GM23338 (cell line): ENCODE results near the gene HSD11B1L. TPM values are rescaled to one million over a fixed set of nuclear protein-coding genes. Genes with fewer than 3 reads are reported as not detected.

Source experiments
- ATAC-seq: fragments of 200-7000 bp; cut with Tn5 transposase; 3 replicates; pipeline ENCODE4 v1.9.1; 2020
- DNase-seq: peaks from one replicate; pipeline ENCODE4 v3.0.0-alpha.2; 2015; ENCODE audit warnings: low spot score
- H2AFZ ChIP-seq: fragments of 200-600 bp; sonication (generic); 2 replicates; pipeline ENCODE4 v1.8.0; 2016; ENCODE audit warnings: antibody characterized with exemption, mild to moderate bottlenecking, moderate library complexity
- H3F3A ChIP-seq: fragments of 200-600 bp; sonication (generic); replicated peaks from 2 replicates; pipeline ENCODE4 v1.8.0; 2017; ENCODE audit warnings: antibody characterized with exemption, mixed run types, low read depth
- H3K27ac ChIP-seq: fragments of 200-600 bp; sonication (generic); 2 replicates; pipeline ENCODE4 v1.6.1; 2016; ENCODE audit warnings: low read depth
- H3K27me3 ChIP-seq: fragments of 200-600 bp; sonication (generic); 2 replicates; pipeline ENCODE4 v1.8.0; 2016; ENCODE audit warnings: mild to moderate bottlenecking, mixed run types, moderate library complexity; ENCODE audit not compliant: insufficient read depth
- H3K36me3 ChIP-seq: fragments of 200-600 bp; sonication (generic); 2 replicates; pipeline ENCODE4 v1.8.0; 2016; ENCODE audit warnings: mild to moderate bottlenecking; ENCODE audit not compliant: insufficient read depth
- H3K4me1 ChIP-seq: fragments of 200-600 bp; sonication (generic); 2 replicates; pipeline ENCODE4 v1.8.0; 2016; ENCODE audit warnings: mild to moderate bottlenecking, moderate library complexity; ENCODE audit not compliant: insufficient read depth
- H3K4me2 ChIP-seq: fragments of 200-600 bp; sonication (generic); 2 replicates; pipeline ENCODE4 v1.7.1; 2017; ENCODE audit warnings: mixed run types
- H3K4me3 ChIP-seq: fragments of 200-600 bp; sonication (generic); 2 replicates; pipeline ENCODE4 v1.6.1; 2016; ENCODE audit warnings: mixed run types
- H3K79me2 ChIP-seq: fragments of 200-600 bp; sonication (generic); replicated peaks from 2 replicates; pipeline ENCODE4 v1.8.0; 2017; ENCODE audit warnings: mild to moderate bottlenecking; ENCODE audit not compliant: insufficient read depth
- H3K9me2 ChIP-seq: fragments of 200-600 bp; sonication (generic); 2 replicates; pipeline ENCODE4 v1.8.0; 2017; ENCODE audit not compliant: insufficient read depth
- H4K20me1 ChIP-seq: fragments of 200-600 bp; sonication (generic); replicated peaks from 2 replicates; pipeline ENCODE4 v1.8.0; 2017; ENCODE audit warnings: mild to moderate bottlenecking; ENCODE audit not compliant: insufficient read depth
- H3K27ac Mint-ChIP-seq: 2 replicates; pipeline ENCODE4 v1.8.0; 2020; ENCODE audit warnings: inconsistent platforms, mild to moderate bottlenecking, moderate library complexity, mixed read lengths
- H3K27me3 Mint-ChIP-seq: 3 replicates; pipeline ENCODE4 v1.8.0; 2022; ENCODE audit warnings: low read depth, mild to moderate bottlenecking, moderate library complexity, mixed read lengths, inconsistent platforms; ENCODE audit not compliant: insufficient read depth, poor library complexity
- H3K36me3 Mint-ChIP-seq: 3 replicates; pipeline ENCODE4 v1.8.0; 2021; ENCODE audit warnings: low read depth, mild to moderate bottlenecking, inconsistent platforms, moderate library complexity, mixed read lengths
- H3K4me1 Mint-ChIP-seq: 3 replicates; pipeline ENCODE4 v1.8.0; 2020; ENCODE audit warnings: mild to moderate bottlenecking, inconsistent platforms, mixed read lengths
- H3K4me3 Mint-ChIP-seq: 3 replicates; pipeline ENCODE4 v1.8.0; 2021; ENCODE audit warnings: moderate library complexity, mild to moderate bottlenecking, inconsistent platforms, mixed read lengths
- H3K9me3 Mint-ChIP-seq: 3 replicates; pipeline ENCODE4 v1.8.0; 2020; ENCODE audit warnings: moderate library complexity, mild to moderate bottlenecking, inconsistent platforms, mixed read lengths
- CREB1 ChIP-seq: fragments of 250-450 bp; sonication (Bioruptor Pico); IDR thresholded peaks from 2 replicates; pipeline ENCODE4 v1.5.0; 2020; ENCODE audit warnings: low read depth, mild to moderate bottlenecking, moderate library complexity
- CTCF ChIP-seq, 2 experiments: fragments of 200-600 bp in 1 of 2; sonication (generic) in 1 of 2; conservative IDR thresholded peaks; 2 replicates each; pipeline versions ENCODE4 v1.5.1 to v1.6.1; 2016 to 2017; ENCODE audit warnings: antibody characterized with exemption in 2 of 2, low read depth in 2 of 2, mild to moderate bottlenecking in 2 of 2, moderate library complexity in 1 of 2
- EZH2phosphoT487 ChIP-seq: fragments of 200-600 bp; sonication (generic); IDR thresholded peaks from one replicate; pipeline ENCODE4 v1.8.1; 2018; ENCODE audit warnings: antibody characterized with exemption; ENCODE audit not compliant: unreplicated experiment
- POLR2AphosphoS5 ChIP-seq: IDR thresholded peaks from 2 replicates; pipeline ENCODE4 v1.6.1; 2016; ENCODE audit warnings: antibody characterized with exemption, low read depth
- STAT1 ChIP-seq: IDR thresholded peaks from one replicate; pipeline ENCODE4 v1.6.1; 2016; ENCODE audit warnings: antibody characterized with exemption; ENCODE audit not compliant: unreplicated experiment
- ZNF114 ChIP-seq: fragments of 250-450 bp; sonication (Bioruptor Pico); IDR thresholded peaks from 2 replicates; pipeline ENCODE4 v1.5.0; 2020; ENCODE audit warnings: mild to moderate bottlenecking, moderate library complexity
- ZNF331 ChIP-seq: fragments of 250-450 bp; sonication (Bioruptor Pico); IDR thresholded peaks from 2 replicates; pipeline ENCODE4 v1.5.0; 2020; ENCODE audit warnings: low read depth, mild to moderate bottlenecking, moderate library complexity
- ZNF462 ChIP-seq: fragments of 250-450 bp; sonication (Bioruptor Pico); IDR thresholded peaks from 2 replicates; pipeline ENCODE4 v1.5.0; 2020; ENCODE audit warnings: mild to moderate bottlenecking, moderate library complexity
- polyA plus RNA-seq: library from polyadenylated mRNA; unstranded; fragments of >200 nt; fragmentation: Nextera tagmentation; extraction: Ambion mirVana; gene quantifications from 2 replicates; pipeline ENCODE4 v1.2.1, GENCODE V29; 2016
- total RNA-seq: library from RNA; depleted of rRNA; stranded (reverse); fragments of >200 nt; shearing (Covaris generic); gene quantifications from 2 replicates; pipeline ENCODE4 v1.2.3, GENCODE V29; 2014
- TF ChIP-seq, protein P1 (sequence below): IDR thresholded peaks from one replicate; pipeline ENCODE4 v1.6.1; 2018; ENCODE audit warnings: antibody characterized with exemption; ENCODE audit not compliant: unreplicated experiment

HSD11B1L gene
- total and polyA plus RNA-seq, 2 experiments from 2014 or later, result 12.9 to 18.4 TPM

GRCh38 chr19:5680084-5680436 lies 767 bp upstream of the HSD11B1L start:
- DNase-seq (peak; percentile 61), ATAC-seq (peak; percentile 30)
- peak overlapping the region; percentile 89 for H3K4me3 ChIP-seq
- no peaks in the 10 kb centered on the region for H3K36me3 ChIP-seq
- peak overlapping the region; percentile 99 for H2AFZ ChIP-seq
- peaks cover 30% of the 10 kb centered on the region for H3K27me3 Mint-ChIP-seq
- TF ChIP-seq POLR2AphosphoS5 (peak; percentile 37; the same call in 1 of the 2 replicates), EZH2phosphoT487 (no peak), CREB1 (CRISPR knock-in tag) (no peak)
- H3K4me1 Mint-ChIP-seq, result peaks cover 13% of the 10 kb centered on the region
- peak overlapping the region; percentile 95 for H3K4me2 ChIP-seq
- H3K27ac Mint-ChIP-seq, result peak overlapping the region; percentile 92
- H3K36me3 Mint-ChIP-seq, result no peaks in the 10 kb centered on the region; the same call in 1 of the 3 replicates
- H3K9me2 ChIP-seq, result peaks cover 7% of the 10 kb centered on the region
- H3K4me3 Mint-ChIP-seq, result peak overlapping the region; percentile 98
- H3K9me3 Mint-ChIP-seq, result no peaks in the 10 kb centered on the region
- H3K4me1 ChIP-seq, result no peaks in the 10 kb centered on the region; the same call in 1 of the 2 replicates
- no peaks in the 10 kb centered on the region for H3K79me2 ChIP-seq
- H3K27ac ChIP-seq, result no peak overlapping the region
- no peaks in the 10 kb centered on the region; the same call in 1 of the 2 replicates for H4K20me1 ChIP-seq
- no peaks in the 10 kb centered on the region for H3K27me3 ChIP-seq
- 0 out of 2 replicates have a peak, but pooled peaks cover 4% of the 10 kb centered on the region for H3F3A ChIP-seq

DNA sequence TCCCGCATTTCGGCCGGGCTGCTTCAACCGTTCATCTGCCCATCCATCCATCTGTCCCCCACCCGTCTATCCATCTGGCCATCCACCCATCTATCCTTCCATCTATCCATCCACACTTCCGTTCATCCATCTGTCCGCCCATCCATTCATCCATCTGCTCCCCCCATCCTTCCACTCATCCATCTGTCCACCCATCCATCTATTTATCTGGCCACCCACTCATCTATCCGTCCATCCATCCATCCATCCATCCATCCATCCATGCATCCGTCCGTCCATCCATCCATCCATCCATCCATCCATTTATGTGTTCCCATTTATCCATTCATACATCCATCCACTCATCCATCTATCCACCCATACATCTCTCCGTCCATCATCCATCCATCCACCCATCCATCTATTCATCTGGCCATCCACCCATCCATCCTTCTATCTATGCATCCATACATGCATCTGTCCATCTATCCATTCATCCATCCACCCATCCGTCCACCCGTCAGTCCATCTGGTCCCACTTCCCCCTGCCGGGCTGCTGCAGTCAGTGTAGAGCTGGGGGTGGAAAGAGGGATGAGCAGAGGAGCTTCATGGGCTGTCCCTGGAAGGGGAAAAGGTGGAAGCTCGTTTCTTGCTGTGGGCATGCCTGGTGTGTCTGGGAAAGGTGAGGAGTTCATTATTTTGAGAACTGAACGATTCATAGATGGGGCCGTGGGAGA lies 722 bp downstream of the HSD11B1L start:
- Histone ChIP-seq H3F3A (0 out of 2 replicates have a peak, but pooled peaks cover 8% of the 10 kb centered on the region), H4K20me1 (0 out of 2 replicates have a peak, but pooled peaks cover 4% of the 10 kb centered on the region), H3K36me3 (no peaks in the 10 kb centered on the region), H3K4me3 (peak overlapping the region; percentile 89), H3K4me2 (peak overlapping the region; percentile 95), H3K4me1 (peaks cover 2% of the 10 kb centered on the region; the same call in 1 of the 2 replicates), H3K27ac (no peak overlapping the region), H3K79me2 (no peaks in the 10 kb centered on the region), H3K9me2 (peaks cover 7% of the 10 kb centered on the region), H3K27me3 (no peaks in the 10 kb centered on the region), H2AFZ (peak overlapping the region; percentile 87)
- no peaks in the 10 kb centered on the region; the same call in 1 of the 3 replicates for H3K36me3 Mint-ChIP-seq
- H3K9me3 Mint-ChIP-seq, result no peaks in the 10 kb centered on the region
- H3K27me3 Mint-ChIP-seq, result peaks cover 27% of the 10 kb centered on the region
- H3K27ac Mint-ChIP-seq, result no peak overlapping the region
- peaks cover 16% of the 10 kb centered on the region for H3K4me1 Mint-ChIP-seq
- ATAC-seq (no peak), DNase-seq (no peak)
- H3K4me3 Mint-ChIP-seq, result peak overlapping the region; percentile 98
- no peak for TF ChIP-seq ZNF462 (CRISPR knock-in tag)
- no peak for TF ChIP-seq POLR2AphosphoS5
- TF ChIP-seq CTCF (conservative IDR thresholded peaks at IDR 0.05; ENCODE audit: low read depth in 2 of 2), result no peak
- TF ChIP-seq STAT1, result no peak
- TF ChIP-seq, protein P1, sequence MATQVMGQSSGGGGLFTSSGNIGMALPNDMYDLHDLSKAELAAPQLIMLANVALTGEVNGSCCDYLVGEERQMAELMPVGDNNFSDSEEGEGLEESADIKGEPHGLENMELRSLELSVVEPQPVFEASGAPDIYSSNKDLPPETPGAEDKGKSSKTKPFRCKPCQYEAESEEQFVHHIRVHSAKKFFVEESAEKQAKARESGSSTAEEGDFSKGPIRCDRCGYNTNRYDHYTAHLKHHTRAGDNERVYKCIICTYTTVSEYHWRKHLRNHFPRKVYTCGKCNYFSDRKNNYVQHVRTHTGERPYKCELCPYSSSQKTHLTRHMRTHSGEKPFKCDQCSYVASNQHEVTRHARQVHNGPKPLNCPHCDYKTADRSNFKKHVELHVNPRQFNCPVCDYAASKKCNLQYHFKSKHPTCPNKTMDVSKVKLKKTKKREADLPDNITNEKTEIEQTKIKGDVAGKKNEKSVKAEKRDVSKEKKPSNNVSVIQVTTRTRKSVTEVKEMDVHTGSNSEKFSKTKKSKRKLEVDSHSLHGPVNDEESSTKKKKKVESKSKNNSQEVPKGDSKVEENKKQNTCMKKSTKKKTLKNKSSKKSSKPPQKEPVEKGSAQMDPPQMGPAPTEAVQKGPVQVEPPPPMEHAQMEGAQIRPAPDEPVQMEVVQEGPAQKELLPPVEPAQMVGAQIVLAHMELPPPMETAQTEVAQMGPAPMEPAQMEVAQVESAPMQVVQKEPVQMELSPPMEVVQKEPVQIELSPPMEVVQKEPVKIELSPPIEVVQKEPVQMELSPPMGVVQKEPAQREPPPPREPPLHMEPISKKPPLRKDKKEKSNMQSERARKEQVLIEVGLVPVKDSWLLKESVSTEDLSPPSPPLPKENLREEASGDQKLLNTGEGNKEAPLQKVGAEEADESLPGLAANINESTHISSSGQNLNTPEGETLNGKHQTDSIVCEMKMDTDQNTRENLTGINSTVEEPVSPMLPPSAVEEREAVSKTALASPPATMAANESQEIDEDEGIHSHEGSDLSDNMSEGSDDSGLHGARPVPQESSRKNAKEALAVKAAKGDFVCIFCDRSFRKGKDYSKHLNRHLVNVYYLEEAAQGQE, result no peak
- no peak for TF ChIP-seq ZNF331 (CRISPR knock-in tag)
- no peak for TF ChIP-seq ZNF114
